HG03457 (cell line): ENCODE data around the gene PPM1N.
A peak's percentile ranks its signal among the peaks of the same experiment; 100 is the strongest.

ENCODE experiments used
- ATAC-seq: cut with Tn5 transposase; IDR thresholded peaks from one replicate; pipeline ENCODE4 v1.9.1; 2021; ENCODE audit warnings: moderate number of reproducible peaks; ENCODE audit not compliant: unreplicated experiment

PPM1N gene

GRCh38 chr19:45488708-45489107 lies 9.5 kb upstream of the PPM1N start:
- no peak for ATAC-seq

DNA sequence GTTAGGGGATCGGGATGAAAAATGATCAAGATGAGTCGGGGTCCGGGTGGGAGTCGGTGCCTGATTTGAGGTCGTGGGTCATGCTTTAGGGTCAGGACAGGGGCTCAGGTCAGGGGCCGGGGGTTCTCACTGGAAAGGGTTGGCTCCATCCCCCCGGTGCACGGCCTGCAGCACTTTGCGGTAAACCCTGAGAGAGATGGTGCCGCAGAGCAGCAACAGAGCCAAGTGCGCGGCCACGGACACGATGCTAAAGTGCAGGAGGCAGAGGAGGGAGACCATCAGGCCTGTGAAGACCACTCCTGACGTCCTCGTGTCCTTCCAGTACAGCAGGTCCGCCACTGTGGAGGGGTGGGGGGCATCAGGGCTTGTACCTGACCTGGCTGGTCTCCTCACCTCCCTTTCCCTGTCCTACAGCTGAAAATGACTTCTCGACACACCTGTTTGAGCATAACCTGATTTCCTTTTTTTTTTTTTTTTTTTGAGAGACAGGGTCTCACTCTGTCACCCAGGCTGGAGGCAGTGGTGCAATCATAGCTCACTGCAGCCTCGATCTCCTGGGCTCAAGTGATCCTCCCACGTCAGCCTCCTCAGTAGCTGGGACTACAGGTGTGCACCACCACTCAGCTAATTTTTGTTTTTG lies 8.9 kb upstream of the PPM1N start:
- ATAC-seq, result no peak

GRCh38 chr19:45492137-45492626 lies 6.1 kb upstream of the PPM1N start:
- ATAC-seq, result no peak

- ATAC-seq, result no peak
These were observed 5.4 kb upstream of the PPM1N start for GRCh38 chr19:45492627-45493470.

DNA sequence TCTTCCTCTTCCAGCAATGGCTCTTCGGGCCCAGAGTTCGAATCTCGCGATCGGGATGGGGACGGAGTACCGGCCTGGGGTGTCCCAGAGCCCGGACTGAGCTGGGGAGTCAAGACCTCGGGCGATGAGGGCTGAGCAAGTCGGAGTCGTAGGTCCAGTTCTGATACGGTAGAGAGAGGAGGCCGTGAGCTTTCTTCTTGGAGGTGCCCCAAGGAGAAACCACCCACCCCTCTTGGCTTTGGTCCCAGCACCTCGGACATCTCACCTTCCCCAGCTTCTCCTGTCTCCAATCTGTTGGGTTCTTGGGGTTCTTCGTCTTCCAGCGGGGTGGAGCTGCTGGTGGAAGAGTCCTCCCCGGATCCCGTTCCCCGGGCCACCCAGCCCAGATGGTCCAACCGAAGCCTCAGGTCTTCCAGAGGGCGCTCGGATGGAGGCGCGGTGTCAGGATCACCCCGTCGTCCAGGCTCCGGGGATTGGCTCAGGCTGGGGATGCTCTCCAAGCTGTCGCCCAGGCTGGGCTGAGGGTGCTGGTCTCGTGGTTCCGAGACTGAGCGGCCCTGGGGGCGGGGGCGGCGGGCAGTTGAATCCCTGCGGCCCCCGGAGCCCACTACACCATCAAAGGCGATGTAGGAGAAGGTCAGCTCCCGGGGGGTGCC lies 3.9 kb upstream of the PPM1N start:
- no peak for ATAC-seq

DNA sequence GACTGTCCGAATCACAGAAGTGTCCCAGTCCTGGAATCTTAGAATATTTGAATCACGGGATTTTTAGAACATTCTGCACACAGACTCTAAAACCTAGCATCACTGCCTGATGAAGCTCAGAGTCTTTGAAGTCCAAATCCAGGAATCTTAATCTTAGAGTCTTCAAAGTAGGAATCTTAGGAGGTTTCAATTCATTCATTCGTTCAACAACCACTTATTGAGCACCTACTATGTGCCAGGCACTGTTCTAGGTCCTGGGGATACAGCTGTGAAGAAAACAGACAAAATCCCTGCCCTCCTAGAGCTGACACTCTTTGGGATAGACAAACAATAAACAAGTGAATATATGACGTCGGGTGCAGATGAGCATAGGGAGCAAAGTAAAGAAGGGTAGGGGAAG lies 3.1 kb upstream of the PPM1N start:
- ATAC-seq, result no peak

- ATAC-seq, result no peak
These were observed 1.8 kb upstream of the PPM1N start for GRCh38 chr19:45496349-45496953.

GRCh38 chr19:45497791-45498190 lies 452 bp upstream of the PPM1N start:
- ATAC-seq, result no peak

DNA sequence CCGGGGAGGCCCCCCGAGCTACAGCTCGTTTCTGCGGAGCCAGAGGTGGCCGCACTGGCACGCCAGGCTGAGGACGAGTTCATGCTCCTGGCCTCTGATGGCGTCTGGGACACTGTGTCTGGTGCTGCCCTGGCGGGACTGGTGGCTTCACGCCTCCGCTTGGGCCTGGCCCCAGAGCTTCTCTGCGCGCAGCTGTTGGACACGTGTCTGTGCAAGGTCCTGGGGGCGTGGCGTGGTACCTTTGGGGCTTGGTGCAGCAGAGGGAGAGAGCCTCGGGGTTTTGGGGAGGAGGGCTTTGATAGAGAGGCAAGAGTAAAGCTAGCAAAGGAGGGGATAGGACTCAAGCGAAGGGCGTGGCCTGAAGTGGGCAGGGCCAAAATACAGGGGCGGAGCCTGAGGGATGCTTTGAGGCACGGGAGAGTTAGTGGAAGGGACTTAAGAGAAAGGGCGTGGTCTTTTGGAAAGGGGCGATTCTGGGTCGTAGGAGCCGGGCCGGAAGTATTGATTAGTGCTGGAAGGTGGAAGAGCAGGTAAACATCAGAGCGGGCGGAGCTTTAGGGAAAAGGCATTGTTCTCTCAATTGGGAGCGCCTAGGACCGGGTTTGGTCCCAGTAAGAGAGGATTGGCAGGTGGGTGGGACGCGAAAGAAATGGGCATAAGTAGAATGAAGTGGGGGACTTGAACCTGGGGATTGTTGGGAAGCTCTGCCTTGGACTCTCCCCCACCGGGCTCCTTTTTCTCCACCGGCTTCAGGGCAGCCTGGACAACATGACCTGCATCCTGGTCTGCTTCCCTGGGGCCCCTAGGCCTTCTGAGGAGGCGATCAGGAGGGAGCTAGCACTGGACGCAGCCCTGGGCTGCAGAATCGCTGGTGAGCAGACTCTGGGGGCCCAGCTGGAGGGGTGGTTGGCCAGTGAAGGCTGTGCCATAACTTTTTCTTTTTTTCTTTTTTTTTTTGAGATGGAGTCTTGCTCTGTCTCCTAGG lies 1.2 kb downstream of the PPM1N start:
- ATAC-seq, result no peak

GRCh38 chr19:45500918-45501729 lies 2.9 kb downstream of the PPM1N start:
- no peak for ATAC-seq

DNA sequence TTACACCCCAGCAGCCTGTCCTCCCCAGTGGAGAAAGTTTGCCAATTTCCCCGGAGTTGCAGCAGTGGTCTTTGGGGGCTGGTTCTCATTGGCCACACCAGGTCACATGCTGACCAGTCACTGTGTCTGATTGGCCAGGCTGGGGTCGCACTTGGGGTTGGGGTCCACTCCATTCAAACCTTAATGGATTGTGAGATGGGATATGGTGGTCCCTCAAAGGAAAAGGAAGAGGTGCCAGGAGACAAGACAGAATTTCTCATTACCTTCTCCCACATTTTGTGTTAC lies 3.4 kb downstream of the PPM1N start:
- no peak for ATAC-seq

GRCh38 chr19:45502111-45502510 lies 3.9 kb downstream of the PPM1N start:
- ATAC-seq, result no peak

DNA sequence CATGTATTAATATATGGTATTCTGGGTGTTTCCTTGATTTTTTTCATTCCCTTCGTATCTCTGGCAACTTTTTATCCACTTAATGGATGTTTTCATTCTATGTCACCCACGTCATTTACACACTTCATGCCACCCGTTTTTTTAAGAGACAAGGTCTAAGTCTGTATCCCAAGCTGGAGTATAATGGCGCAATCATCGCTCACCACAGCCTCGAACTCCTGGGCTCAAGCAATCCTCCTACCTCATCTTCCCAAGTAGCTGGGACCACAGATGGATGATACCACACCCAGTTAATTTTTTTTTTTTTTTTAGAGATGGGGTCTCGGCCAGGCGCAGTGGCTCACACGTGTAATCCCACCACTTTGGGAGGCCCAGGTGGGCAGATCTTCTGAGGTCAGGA lies 5.7 kb downstream of the PPM1N start:
- no peak for ATAC-seq

DNA sequence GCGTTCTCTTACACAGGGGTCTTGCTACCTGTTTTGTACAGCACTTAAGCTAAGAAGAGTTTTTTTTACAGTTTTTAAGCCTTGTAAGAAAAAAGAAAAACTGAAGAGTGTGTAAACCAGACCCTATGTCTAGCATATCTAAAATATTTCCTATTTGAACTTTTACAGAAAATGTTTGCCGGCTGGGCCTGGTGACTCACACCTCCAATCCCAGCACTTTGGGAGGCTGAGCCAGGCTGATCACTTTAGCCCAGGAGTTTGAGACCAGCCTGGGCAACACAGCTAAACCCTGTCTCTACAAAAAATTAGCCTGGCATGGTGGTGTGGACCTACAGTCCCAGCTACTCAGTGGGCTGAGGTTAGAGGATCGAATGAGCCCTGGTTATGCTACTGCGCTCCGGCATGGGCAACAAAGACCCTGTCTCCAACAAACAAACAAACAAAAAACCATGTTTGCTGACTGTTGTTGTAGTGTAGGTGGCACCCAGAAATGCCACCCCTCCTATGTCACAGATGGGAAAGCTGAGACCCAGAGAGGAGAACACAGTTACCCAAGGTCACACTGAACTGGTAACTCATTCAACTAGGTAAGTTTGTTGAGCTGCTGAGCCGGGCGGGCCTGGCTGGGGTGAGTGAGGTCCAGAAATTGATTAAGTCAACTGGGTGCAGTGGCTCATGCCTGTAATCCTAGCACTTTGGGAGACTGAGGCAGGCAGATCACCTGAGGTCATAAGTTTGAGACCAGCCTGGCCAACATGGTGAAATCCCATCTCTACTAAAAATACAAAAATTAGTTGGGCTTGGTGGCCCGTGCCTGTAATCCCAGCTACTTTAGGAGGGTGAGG lies 7.1 kb downstream of the PPM1N start:
- ATAC-seq, result no peak

DNA sequence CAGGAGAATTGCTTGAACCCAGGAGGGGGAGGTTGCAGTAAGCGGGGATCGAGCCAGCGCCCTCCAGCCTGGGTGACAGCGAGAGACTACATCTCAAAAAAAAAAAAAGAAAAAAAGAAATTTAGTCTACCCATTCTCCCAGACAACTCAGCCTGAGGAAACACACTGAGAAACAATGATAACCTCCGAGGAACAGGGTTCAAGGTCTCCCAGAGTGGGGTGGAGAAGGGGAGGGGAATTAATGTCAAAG lies 7.7 kb downstream of the PPM1N start:
- no peak for ATAC-seq

GRCh38 chr19:45506246-45506988 lies 8.2 kb downstream of the PPM1N start:
- ATAC-seq, result no peak

GRCh38 chr19:45506989-45507871 lies 9.0 kb downstream of the PPM1N start, which contains the start of gene VASP:
Gene VASP, plus strand, starts transcription at chr19:45507479. Its CDS starts 293 bp downstream, at chr19:45507772.
- ATAC-seq, result peak; percentile 24
